ENCODE data around the gene OPCML. TPM values are rescaled to one million over a fixed set of nuclear protein-coding genes. Genes with fewer than 3 reads are reported as not detected.

The OPCML gene
- total RNA-seq, 1 donor from 2014 or later, result 1.2 TPM

DNA sequence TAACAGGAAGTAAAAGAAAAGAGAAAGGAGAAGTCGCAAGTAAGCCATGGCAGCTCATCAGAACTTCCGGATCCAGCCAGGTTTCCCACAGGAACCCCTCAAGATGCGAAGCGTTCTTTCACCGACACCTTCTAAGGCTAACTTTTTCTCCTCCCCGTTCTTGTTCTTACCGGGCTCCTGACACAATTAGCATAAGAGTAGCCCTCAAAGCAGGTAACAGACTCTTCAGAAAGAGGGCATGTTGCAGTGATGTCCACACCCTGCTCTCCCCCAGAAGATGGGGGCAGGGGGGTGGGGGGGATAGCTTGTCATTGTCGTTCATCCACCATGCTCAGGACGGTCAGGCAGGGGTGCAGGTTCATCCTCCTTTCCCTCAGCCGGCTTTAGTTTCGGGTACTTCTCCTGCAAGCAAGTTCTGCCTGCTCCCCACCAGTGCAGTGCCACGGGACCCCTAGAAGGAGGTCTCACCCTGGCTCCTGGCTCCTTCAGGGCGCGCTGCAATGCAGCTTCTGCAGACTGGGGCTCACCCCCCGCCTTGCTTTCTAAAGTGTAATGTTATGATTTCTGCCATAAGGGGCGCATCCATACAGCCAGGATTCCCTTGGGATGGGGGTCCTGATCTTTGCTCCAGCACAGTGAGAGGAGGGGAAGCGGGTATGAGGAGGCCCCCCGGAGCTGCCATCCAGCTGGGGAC lies 2.3 kb downstream of the OPCML start:
- Mint-ChIP-seq H3K27me3 (ENCODE audit: low read depth) (peaks cover 53% of the 10 kb centered on the region), H3K4me3 (no peak overlapping the region), H3K36me3 (ENCODE audit: low read depth) (no peaks in the 10 kb centered on the region), H3K27ac (ENCODE audit: unreplicated experiment) (no peak overlapping the region), H3K4me1 (peaks cover 32% of the 10 kb centered on the region), H3K9me3 (no peaks in the 10 kb centered on the region)
- no peak for TF ChIP-seq CTCF (conservative IDR thresholded peaks at IDR 0.05)
- DNase-seq (ENCODE audit: low read depth, low spot score), result no peak

- Mint-ChIP-seq H3K4me3 (no peak overlapping the region), H3K27ac (ENCODE audit: unreplicated experiment) (no peak overlapping the region), H3K4me1 (peaks cover 18% of the 10 kb centered on the region), H3K27me3 (ENCODE audit: low read depth) (peaks cover 35% of the 10 kb centered on the region), H3K36me3 (ENCODE audit: low read depth) (no peaks in the 10 kb centered on the region), H3K9me3 (no peaks in the 10 kb centered on the region)
- no peak for DNase-seq (ENCODE audit: low read depth, low spot score)
- no peak for TF ChIP-seq CTCF (conservative IDR thresholded peaks at IDR 0.05)
Observed at GRCh38 chr11:133526790-133527189, 5.5 kb downstream of the OPCML start.

DNA sequence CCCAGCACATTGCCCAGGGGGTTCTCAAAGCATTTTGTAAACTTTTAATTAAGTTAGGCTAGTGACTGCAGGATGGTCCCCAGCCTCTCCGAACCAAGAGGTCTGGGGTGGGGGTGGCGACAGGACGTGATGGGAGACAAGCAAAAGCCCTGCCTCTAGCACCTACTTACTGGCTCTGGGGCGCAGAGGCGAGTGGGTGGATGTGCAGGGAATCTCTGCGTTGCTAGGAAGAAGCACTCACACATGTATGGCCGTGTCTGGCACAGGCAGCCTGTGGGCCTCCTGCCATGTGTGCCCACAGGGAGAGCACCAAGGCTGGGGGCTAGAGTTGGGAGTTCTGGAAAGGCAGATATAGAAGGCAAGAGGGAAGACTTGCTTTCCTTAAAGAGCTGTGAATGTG lies 6.3 kb downstream of the OPCML start:
- no peak for TF ChIP-seq CTCF (conservative IDR thresholded peaks at IDR 0.05)
- H3K36me3 Mint-ChIP-seq (ENCODE audit: low read depth), result no peaks in the 10 kb centered on the region
- peaks cover 27% of the 10 kb centered on the region for H3K27me3 Mint-ChIP-seq (ENCODE audit: low read depth)
- H3K4me3 Mint-ChIP-seq, result no peak overlapping the region
- H3K27ac Mint-ChIP-seq (ENCODE audit: unreplicated experiment), result no peak overlapping the region
- H3K9me3 Mint-ChIP-seq, result no peaks in the 10 kb centered on the region
- peaks cover 10% of the 10 kb centered on the region for H3K4me1 Mint-ChIP-seq
- no peak for DNase-seq (ENCODE audit: low read depth, low spot score)

GRCh38 chr11:133524488-133524887 lies 7.8 kb downstream of the OPCML start:
- no peak for DNase-seq (ENCODE audit: low read depth, low spot score)
- Mint-ChIP-seq H3K36me3 (ENCODE audit: low read depth) (no peaks in the 10 kb centered on the region), H3K27me3 (ENCODE audit: low read depth) (peaks cover 12% of the 10 kb centered on the region), H3K27ac (ENCODE audit: unreplicated experiment) (no peak overlapping the region), H3K4me1 (peaks cover 8% of the 10 kb centered on the region), H3K4me3 (no peak overlapping the region), H3K9me3 (no peaks in the 10 kb centered on the region)
- TF ChIP-seq CTCF (conservative IDR thresholded peaks at IDR 0.05), result no peak

- no peak overlapping the region for H3K4me3 Mint-ChIP-seq
- no peak for TF ChIP-seq CTCF (conservative IDR thresholded peaks at IDR 0.05)
- no peaks in the 10 kb centered on the region for H3K27me3 Mint-ChIP-seq (ENCODE audit: low read depth)
- DNase-seq (ENCODE audit: low read depth, low spot score), result no peak
- no peaks in the 10 kb centered on the region for H3K36me3 Mint-ChIP-seq (ENCODE audit: low read depth)
- no peaks in the 10 kb centered on the region for H3K9me3 Mint-ChIP-seq
- H3K4me1 Mint-ChIP-seq, result peaks cover 21% of the 10 kb centered on the region
- H3K27ac Mint-ChIP-seq (ENCODE audit: unreplicated experiment), result no peak overlapping the region
Observed at GRCh38 chr11:133522344-133522743, 10.0 kb downstream of the OPCML start.

Data from neural crest cell (in vitro differentiated cells).